H1 (cell line): ENCODE results near the gene UBA5. TPM values are rescaled to one million over a fixed set of nuclear protein-coding genes. Genes with fewer than 3 reads are reported as not detected.

Source experiments
- CTCF ChIA-PET: fragments of 300-600 bp; sonication (Branson Sonifier 250); formaldehyde crosslinking; loops from one replicate; lab custom pipeline; 2021; ENCODE audit not compliant: partially characterized antibody; lab: Charles Lee
- POLR2A ChIA-PET: fragments of 300-600 bp; sonication (Branson Sonifier 250); formaldehyde crosslinking; loops from one replicate; lab custom pipeline; 2021; ENCODE audit warnings: inconsistent platforms; ENCODE audit not compliant: partially characterized antibody; lab: Charles Lee
- DNase-seq, 2 experiments: peaks; one replicate each; pipeline versions ENCODE4 v3.0.0 to v3.0.0-alpha.2; 2010 to 2022; ENCODE audit warnings: low spot score in 2 of 2, low read depth in 1 of 2, mixed read lengths in 1 of 2
- FAIRE-seq: peaks from 2 replicates; lab custom pipeline; 2011; peaks lifted over from hg19 to GRCh38; lab: Jason Lieb, UNC
- H2AFZ ChIP-seq: 2 replicates; pipeline ENCODE4 v1.8.1; 2012; ENCODE audit warnings: low read length, inconsistent platforms
- H2AK5ac ChIP-seq: 2 replicates; pipeline ENCODE4 v1.6.1; 2013; ENCODE audit warnings: low read depth, low read length
- H2BK120ac ChIP-seq: replicated peaks from 2 replicates; pipeline ENCODE3; 2013; ENCODE audit warnings: low read depth, low read length, inconsistent platforms
- H2BK12ac ChIP-seq: 2 replicates; pipeline ENCODE4 v1.6.1; 2013; ENCODE audit warnings: low read depth, low read length
- H2BK15ac ChIP-seq: 2 replicates; pipeline ENCODE4 v1.6.1; 2013; ENCODE audit warnings: low read length
- H2BK20ac ChIP-seq: 2 replicates; pipeline ENCODE4 v1.6.1; 2013; ENCODE audit warnings: low read length
- H2BK5ac ChIP-seq: 2 replicates; pipeline ENCODE4 v1.6.1; 2013; ENCODE audit warnings: low read depth, low read length
- H3K14ac ChIP-seq: 2 replicates; pipeline ENCODE4 v1.6.1; 2013; ENCODE audit warnings: inconsistent platforms; ENCODE audit not compliant: insufficient read length
- H3K18ac ChIP-seq: 2 replicates; pipeline ENCODE4 v1.6.1; 2013; ENCODE audit warnings: low read length; ENCODE audit errors: extremely low read depth
- H3K23ac ChIP-seq: 2 replicates; pipeline ENCODE4 v1.6.1; 2013; ENCODE audit warnings: inconsistent platforms; ENCODE audit not compliant: insufficient read length
- H3K23me2 ChIP-seq: 2 replicates; pipeline ENCODE4 v1.6.1; 2013; ENCODE audit warnings: low read depth, low read length
- H3K27ac ChIP-seq: 2 replicates; pipeline ENCODE4 v1.6.1; 2011; ENCODE audit warnings: low read depth, low read length, inconsistent platforms
- H3K27me3 ChIP-seq, 4 experiments: replicated peaks in 1 of 4; 1 replicate in 1 of 4; 2 replicates in 3 of 4; pipeline versions ENCODE4 v1.6.1 to v1.8.1; 2011 to 2013; ENCODE audit warnings: low read length in 3 of 4, mild to moderate bottlenecking in 3 of 4, inconsistent platforms in 2 of 4, mixed read lengths in 2 of 4, moderate library complexity in 1 of 4; ENCODE audit not compliant: control insufficient read depth in 3 of 4, insufficient read depth in 3 of 4; ENCODE audit errors: extremely low read depth in 1 of 4
- H3K36me3 ChIP-seq, 4 experiments: 2 replicates each; pipeline versions ENCODE4 v1.6.1 to v1.8.1; 2011 to 2013; ENCODE audit warnings: mild to moderate bottlenecking in 4 of 4, low read length in 3 of 4, moderate library complexity in 2 of 4, control low read depth in 1 of 4, inconsistent platforms in 1 of 4; ENCODE audit not compliant: insufficient read depth in 4 of 4, control insufficient read depth in 2 of 4
- H3K4ac ChIP-seq: replicated peaks from 2 replicates; pipeline ENCODE3; 2013; ENCODE audit warnings: low read length, low read depth, mixed read lengths, inconsistent platforms; ENCODE audit not compliant: insufficient read length
- H3K4me1 ChIP-seq, 4 experiments: replicated peaks in 1 of 4; 1 replicate in 1 of 4; 2 replicates in 3 of 4; pipeline versions ENCODE4 v1.6.1 to v1.8.1; 2011 to 2013; ENCODE audit warnings: low read length in 3 of 4, inconsistent platforms in 2 of 4, mixed read lengths in 1 of 4; ENCODE audit not compliant: insufficient read depth in 4 of 4, control insufficient read depth in 3 of 4
- H3K4me2 ChIP-seq, 2 experiments: 2 replicates each; pipeline versions ENCODE4 v1.6.1 to v1.8.1; 2011 to 2013; ENCODE audit warnings: low read depth in 2 of 2, low read length in 2 of 2, control low read depth in 1 of 2, inconsistent platforms in 1 of 2, mild to moderate bottlenecking in 1 of 2; ENCODE audit not compliant: insufficient read depth in 1 of 2
- H3K4me3 ChIP-seq, 4 experiments: fragments of 200-600, 300-600 bp in 1 of 4; sonication (generic), shearing (Covaris generic), sonication (Bioruptor Twin) in 1 of 4; 2 replicates each; pipeline versions ENCODE4 v1.5.1 to v1.8.1; 2011 to 2016; ENCODE audit warnings: low read length in 4 of 4, low read depth in 3 of 4, control low read depth in 2 of 4, inconsistent platforms in 2 of 4, mild to moderate bottlenecking in 2 of 4, mixed read lengths in 1 of 4, moderate library complexity in 1 of 4; ENCODE audit not compliant: insufficient read depth in 2 of 4; ENCODE audit errors: extremely low read depth in 1 of 4
- H3K56ac ChIP-seq: replicated peaks from 2 replicates; pipeline ENCODE3; 2013; ENCODE audit warnings: low read depth, mild to moderate bottlenecking, mixed read lengths, low read length, inconsistent platforms; ENCODE audit not compliant: insufficient read length
- H3K79me1 ChIP-seq: 2 replicates; pipeline ENCODE4 v1.6.1; 2013; ENCODE audit warnings: low read depth, low read length, control low read depth
- H3K79me2 ChIP-seq, 2 experiments: 2 replicates each; pipeline versions ENCODE4 v1.6.1 to v1.8.1; 2012 to 2013; ENCODE audit warnings: low read length in 2 of 2, mild to moderate bottlenecking in 2 of 2, inconsistent platforms in 1 of 2; ENCODE audit not compliant: insufficient read depth in 2 of 2, control insufficient read depth in 1 of 2
- H3K9ac ChIP-seq, 4 experiments: replicated peaks in 1 of 4; 1 replicate in 1 of 4; 2 replicates in 3 of 4; pipeline versions ENCODE4 v1.6.1 to v1.8.1; 2011 to 2013; ENCODE audit warnings: low read depth in 3 of 4, low read length in 3 of 4, control low read depth in 2 of 4, mild to moderate bottlenecking in 2 of 4, moderate library complexity in 2 of 4, inconsistent platforms in 1 of 4; ENCODE audit errors: extremely low read depth in 1 of 4
- H3K9me3 ChIP-seq, 2 experiments: 2 replicates each; pipeline versions ENCODE4 v1.6.1 to v1.8.1; 2012 to 2013; ENCODE audit warnings: mild to moderate bottlenecking in 2 of 2, moderate library complexity in 2 of 2, control low read depth in 1 of 2, inconsistent platforms in 1 of 2, low read depth in 1 of 2, low read length in 1 of 2, mixed read lengths in 1 of 2; ENCODE audit not compliant: insufficient read depth in 2 of 2
- H4K20me1 ChIP-seq, 2 experiments: replicated peaks in 1 of 2; 2 replicates each; pipeline versions ENCODE3 to v1.8.1; 2011 to 2013; ENCODE audit warnings: inconsistent platforms in 2 of 2, low read length in 2 of 2, mild to moderate bottlenecking in 1 of 2; ENCODE audit not compliant: insufficient read depth in 2 of 2, control insufficient read depth in 1 of 2
- H4K5ac ChIP-seq: 2 replicates; pipeline ENCODE4 v1.6.1; 2013; ENCODE audit warnings: low read length, low read depth, mixed read lengths, inconsistent platforms; ENCODE audit not compliant: insufficient read length
- H4K8ac ChIP-seq: 2 replicates; pipeline ENCODE4 v1.8.0; 2013; ENCODE audit warnings: mild to moderate bottlenecking, moderate library complexity, low read length, inconsistent platforms; ENCODE audit not compliant: insufficient read depth; ENCODE audit errors: extremely low read depth
- H4K91ac ChIP-seq: replicated peaks from 2 replicates; pipeline ENCODE3; 2013; ENCODE audit warnings: low read length, mixed read lengths, inconsistent platforms; ENCODE audit not compliant: insufficient read length
- ATF3 ChIP-seq: IDR thresholded peaks from 2 replicates; pipeline ENCODE4 v1.6.1; 2011; ENCODE audit warnings: low read depth, mild to moderate bottlenecking, low read length; ENCODE audit not compliant: insufficient read depth
- CREB1 ChIP-seq: IDR thresholded peaks from 2 replicates; pipeline ENCODE4 v1.6.1; 2012; ENCODE audit warnings: inconsistent platforms
- EZH2 ChIP-seq: fragments of 200-600 bp; sonication (generic); IDR thresholded peaks from 2 replicates; pipeline ENCODE4 v1.7.1; 2012; ENCODE audit warnings: low read depth, mild to moderate bottlenecking, moderate library complexity, low read length, inconsistent platforms; ENCODE audit not compliant: severe bottlenecking
- GABPA ChIP-seq: IDR thresholded peaks from 2 replicates; pipeline ENCODE4 v1.6.1; 2011; ENCODE audit warnings: mild to moderate bottlenecking, low read length, moderate library complexity, borderline replicate concordance; ENCODE audit not compliant: insufficient read depth
- POLR2A ChIP-seq, 2 experiments: IDR thresholded peaks; 1 replicate in 1 of 2; 2 replicates in 1 of 2; pipeline ENCODE4 v1.6.1; 2011; ENCODE audit warnings: low read depth in 2 of 2, low read length in 2 of 2, mild to moderate bottlenecking in 2 of 2; ENCODE audit errors: control extremely low read depth in 1 of 2
- RAD21 ChIP-seq, 2 experiments: IDR thresholded peaks in 1 of 2; conservative IDR thresholded peaks in 1 of 2; 2 replicates each; pipeline ENCODE4 v1.6.1; 2011; ENCODE audit warnings: low read depth in 2 of 2, low read length in 2 of 2, improper control_type of control experiment in 1 of 2, inconsistent platforms in 1 of 2, mild to moderate bottlenecking in 1 of 2, moderate library complexity in 1 of 2
- RXRA ChIP-seq: IDR thresholded peaks from 2 replicates; pipeline ENCODE4 v1.6.1; 2011; ENCODE audit warnings: low read depth, mild to moderate bottlenecking, low read length, moderate library complexity; ENCODE audit not compliant: insufficient read depth
- SIRT6 ChIP-seq: IDR thresholded peaks from one replicate; pipeline ENCODE4 v1.7.1; 2012; ENCODE audit warnings: low read length, inconsistent platforms
- SUZ12 ChIP-seq: fragments of 200-600 bp; sonication (generic); IDR thresholded peaks from 2 replicates; pipeline ENCODE4 v1.6.1; 2012; ENCODE audit warnings: mild to moderate bottlenecking, inconsistent platforms, low read length, moderate library complexity, mixed read lengths
- TAF1 ChIP-seq: IDR thresholded peaks from 2 replicates; pipeline ENCODE4 v1.6.1; 2011; ENCODE audit warnings: mild to moderate bottlenecking, low read depth, low read length
- TCF12 ChIP-seq: IDR thresholded peaks from 2 replicates; pipeline ENCODE4 v1.6.1; 2011; ENCODE audit warnings: low read depth, mild to moderate bottlenecking, low read length
- WGBS, 2 experiments: shearing (Covaris generic) in 1 of 2; methylation state at CpG; one replicate each; pipeline versions ENCODE4 v1.1.6 to v1.1.7; 2013 to 2015; ENCODE audit warnings: low lambda C conversion rate in 2 of 2, mixed read lengths in 2 of 2, inconsistent platforms in 1 of 2, low coverage in 1 of 2, missing lambda C conversion rate in 1 of 2; ENCODE audit not compliant: insufficient replicate concordance in 2 of 2, insufficient coverage in 1 of 2, insufficient read length in 1 of 2; ENCODE audit errors: extremely low coverage in 1 of 2, missing lambda C conversion rate in 1 of 2; 5-methylcytosine and 5-hydroxymethylcytosine counted together
- polyA plus RNA-seq, 7 experiments: library from polyadenylated mRNA; depleted of rRNA in 3 of 7; stranded (reverse) in 5 of 7; unstranded in 2 of 7; fragments of >200 nt in 5 of 7; fragments of 200-250 nt in 2 of 7; gene quantifications; 1 replicate in 5 of 7; 2 replicates in 1 of 7; 4 replicates in 1 of 7; pipeline versions ENCODE4 v1.2.1 to v1.2.3, GENCODE V29; 2011 to 2013; ENCODE audit warnings: missing spikeins in 2 of 7, mixed read lengths in 2 of 7
- total RNA-seq: library from RNA; stranded (reverse); fragmentation: NEBNext Ultra II Directional; extraction: Animal tissue kit (Norgen Biotek cat#: 25700); gene quantifications from 2 replicates; pipeline ENCODE4 v1.2.1, GENCODE V29; 2021
- TF ChIP-seq, protein P1 (sequence below): IDR thresholded peaks from 2 replicates; pipeline ENCODE4 v1.6.1; 2012; ENCODE audit warnings: low read length, inconsistent platforms

UBA5 gene
- total and polyA plus RNA-seq, 2 of the 8 experiments (the other 6 are each of a cell fraction or from before 2014, with no cell fraction given), result 11.0 to 28.0 TPM

DNA sequence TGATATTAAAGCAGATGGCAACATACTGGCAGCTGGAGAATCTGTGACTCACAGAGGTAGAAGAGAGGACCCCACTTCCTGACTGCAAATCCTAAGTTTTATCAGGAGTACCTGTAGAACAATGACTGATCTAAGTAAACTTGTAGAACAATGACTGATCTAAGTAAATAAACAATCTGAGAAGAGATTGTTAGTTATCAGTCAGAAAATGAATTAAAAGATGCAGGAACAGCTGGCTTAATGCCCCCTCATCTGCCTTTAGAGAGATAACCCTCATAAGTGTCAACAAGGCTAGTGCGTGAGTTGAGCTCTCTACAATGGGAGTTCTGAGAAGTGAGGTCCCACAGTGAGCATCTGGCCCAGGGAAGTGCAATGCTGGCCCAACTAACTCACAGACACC is 15.1 kb upstream of the UBA5 start:
- Histone ChIP-seq H4K5ac (no peak overlapping the region), H4K91ac (no peak overlapping the region), H3K27ac (no peak overlapping the region), H2AK5ac (no peak overlapping the region), H3K14ac (no peak overlapping the region), H4K20me1 (no peaks in the 10 kb centered on the region), H3K4me3 (no peak overlapping the region), H3K9me3 (no peaks in the 10 kb centered on the region), H3K56ac (no peak overlapping the region), H3K79me2 (no peaks in the 10 kb centered on the region), H3K4me2 (no peak overlapping the region), H3K4ac (no peak overlapping the region), H3K23ac (no peak overlapping the region), H2BK12ac (no peak overlapping the region), H3K9ac (no peak overlapping the region), H3K4me1 (no peaks in the 10 kb centered on the region), H3K79me1 (no peaks in the 10 kb centered on the region), H3K18ac (no peak overlapping the region), H2BK5ac (no peak overlapping the region), H2BK15ac (no peak overlapping the region), H2BK20ac (no peak overlapping the region), H3K27me3 (no peaks in the 10 kb centered on the region), H3K23me2 (no peaks in the 10 kb centered on the region), H3K36me3 (no peaks in the 10 kb centered on the region), H2AFZ (no peak overlapping the region), H4K8ac (no peak overlapping the region), H2BK120ac (no peak overlapping the region)
- ChIA-PET CTCF (interaction anchor here (1.2 to 2.5 kb wide), 2 partner anchors 107 to 110 kb away, joined by 5 to 16 read pairs; no protein-coding TSS in a partner anchor), POLR2A (no interaction called here)
- 94% methylated on average over 1 of the region's 1 CpG; no CpG with 5 or more reads in 1 of the 2 experiments for WGBS, 2 experiments
- DNase-seq (no peak), FAIRE-seq (no peak)
- no peak for TF ChIP-seq ATF3
- TF ChIP-seq SIRT6, result no peak
- TF ChIP-seq, protein P1, sequence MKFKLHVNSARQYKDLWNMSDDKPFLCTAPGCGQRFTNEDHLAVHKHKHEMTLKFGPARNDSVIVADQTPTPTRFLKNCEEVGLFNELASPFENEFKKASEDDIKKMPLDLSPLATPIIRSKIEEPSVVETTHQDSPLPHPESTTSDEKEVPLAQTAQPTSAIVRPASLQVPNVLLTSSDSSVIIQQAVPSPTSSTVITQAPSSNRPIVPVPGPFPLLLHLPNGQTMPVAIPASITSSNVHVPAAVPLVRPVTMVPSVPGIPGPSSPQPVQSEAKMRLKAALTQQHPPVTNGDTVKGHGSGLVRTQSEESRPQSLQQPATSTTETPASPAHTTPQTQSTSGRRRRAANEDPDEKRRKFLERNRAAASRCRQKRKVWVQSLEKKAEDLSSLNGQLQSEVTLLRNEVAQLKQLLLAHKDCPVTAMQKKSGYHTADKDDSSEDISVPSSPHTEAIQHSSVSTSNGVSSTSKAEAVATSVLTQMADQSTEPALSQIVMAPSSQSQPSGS, result no peak
- TF ChIP-seq SUZ12, result no peak
- no peak for TF ChIP-seq CREB1
- TF ChIP-seq RAD21 (IDR thresholded peaks at IDR 0.05 in 1 of 2, conservative IDR thresholded peaks at IDR 0.05 in 1 of 2; ENCODE audit: low read depth in 2 of 2, low read length in 2 of 2), result no peak
- no peak for TF ChIP-seq EZH2
- TF ChIP-seq TAF1, result no peak
- no peak for TF ChIP-seq POLR2A (IDR thresholded peaks at IDR 0.05; ENCODE audit: control extremely low read depth in 1 of 2, low read depth in 2 of 2, low read length in 2 of 2)
- TF ChIP-seq GABPA, result no peak
- no peak for TF ChIP-seq TCF12
- no peak for TF ChIP-seq RXRA
